ENCODE data around the gene EML3. TPM values are rescaled to one million over a fixed set of nuclear protein-coding genes. Genes with fewer than 3 reads are reported as not detected.

The EML3 gene, protein sequence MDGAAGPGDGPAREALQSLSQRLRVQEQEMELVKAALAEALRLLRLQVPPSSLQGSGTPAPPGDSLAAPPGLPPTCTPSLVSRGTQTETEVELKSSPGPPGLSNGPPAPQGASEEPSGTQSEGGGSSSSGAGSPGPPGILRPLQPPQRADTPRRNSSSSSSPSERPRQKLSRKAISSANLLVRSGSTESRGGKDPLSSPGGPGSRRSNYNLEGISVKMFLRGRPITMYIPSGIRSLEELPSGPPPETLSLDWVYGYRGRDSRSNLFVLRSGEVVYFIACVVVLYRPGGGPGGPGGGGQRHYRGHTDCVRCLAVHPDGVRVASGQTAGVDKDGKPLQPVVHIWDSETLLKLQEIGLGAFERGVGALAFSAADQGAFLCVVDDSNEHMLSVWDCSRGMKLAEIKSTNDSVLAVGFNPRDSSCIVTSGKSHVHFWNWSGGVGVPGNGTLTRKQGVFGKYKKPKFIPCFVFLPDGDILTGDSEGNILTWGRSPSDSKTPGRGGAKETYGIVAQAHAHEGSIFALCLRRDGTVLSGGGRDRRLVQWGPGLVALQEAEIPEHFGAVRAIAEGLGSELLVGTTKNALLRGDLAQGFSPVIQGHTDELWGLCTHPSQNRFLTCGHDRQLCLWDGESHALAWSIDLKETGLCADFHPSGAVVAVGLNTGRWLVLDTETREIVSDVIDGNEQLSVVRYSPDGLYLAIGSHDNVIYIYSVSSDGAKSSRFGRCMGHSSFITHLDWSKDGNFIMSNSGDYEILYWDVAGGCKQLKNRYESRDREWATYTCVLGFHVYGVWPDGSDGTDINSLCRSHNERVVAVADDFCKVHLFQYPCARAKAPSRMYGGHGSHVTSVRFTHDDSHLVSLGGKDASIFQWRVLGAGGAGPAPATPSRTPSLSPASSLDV
- 78.8 and 80.9 TPM in 2 replicates for total RNA-seq
- long read RNA-seq, partial matches to known transcripts, result 0 of 1 reads
- long read RNA-seq, other reads (novel, unspliced or antisense), result 1 of 1 reads

DNA sequence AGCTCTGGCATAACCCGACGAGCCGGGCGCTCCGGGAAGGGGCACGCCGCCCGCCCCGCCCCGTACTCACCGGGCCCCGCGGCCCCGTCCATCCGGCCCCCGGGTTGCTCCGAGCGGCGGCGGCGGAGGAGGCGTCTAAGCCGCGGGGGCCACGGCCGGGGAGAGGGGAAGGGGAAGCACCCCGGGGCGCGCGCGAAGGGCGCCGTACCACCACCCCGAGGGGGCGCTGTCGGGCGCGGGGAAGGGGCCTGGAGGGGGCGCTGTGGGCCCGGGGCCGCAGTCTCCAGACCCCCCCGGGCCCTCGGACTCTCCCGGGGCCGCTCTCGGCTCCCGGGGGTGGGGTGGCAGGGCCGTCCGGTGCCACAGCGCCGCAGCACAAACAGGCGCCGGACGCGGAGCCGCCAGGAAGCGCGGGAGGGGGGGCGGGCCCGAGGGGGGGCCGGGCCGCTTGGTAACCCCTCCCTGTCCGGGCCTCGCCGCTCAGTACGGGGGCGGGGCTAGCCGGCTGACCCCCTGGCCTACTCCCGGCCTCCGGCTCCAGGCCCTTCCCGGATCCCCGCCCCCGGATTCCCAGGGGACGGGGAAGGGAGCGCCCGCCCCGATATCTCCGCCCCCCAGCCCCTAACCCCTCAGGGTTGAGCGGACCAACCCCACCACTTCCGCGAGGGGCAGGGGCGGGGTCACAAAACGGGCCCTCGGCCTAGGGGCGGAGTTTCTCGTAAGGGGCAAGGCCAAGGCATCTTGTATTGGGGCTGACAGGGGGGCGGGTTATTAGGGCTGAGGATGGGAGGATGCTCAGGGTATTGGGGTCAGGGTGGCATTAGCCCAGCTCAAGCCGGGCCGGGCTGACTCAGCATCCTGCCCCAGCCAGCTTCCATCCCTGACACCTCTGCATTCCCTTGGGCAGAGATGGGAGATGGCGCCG lies at the start of gene EML3, which contains the start of gene ROM1:
Gene EML3, minus strand, starts transcription at position 410 of the 925 bp plus-strand sequence. Its CDS starts 318 bp downstream, at position 92.
Gene ROM1, plus strand, starts transcription at position 892 of the 925 bp plus-strand sequence. Its CDS starts 25 bp downstream, at position 917.
- DNase-seq (ENCODE audit: extremely low spot score, unreplicated experiment), result peak; percentile 94
- Mint-ChIP-seq H3K9me3 (ENCODE audit: unreplicated experiment) (no peaks in the 10 kb centered on the region), H3K36me3 (ENCODE audit: unreplicated experiment) (peaks cover 5% of the 10 kb centered on the region), H3K27me3 (ENCODE audit: unreplicated experiment) (no peaks in the 10 kb centered on the region), H3K4me3 (ENCODE audit: unreplicated experiment) (peak within 1 kb of the TSS; percentile 93), H3K27ac (ENCODE audit: unreplicated experiment) (peak within 1 kb of the TSS; percentile 97), H3K4me1 (ENCODE audit: unreplicated experiment) (peaks cover 19% of the 10 kb centered on the region)
- TF ChIP-seq, protein P1, sequence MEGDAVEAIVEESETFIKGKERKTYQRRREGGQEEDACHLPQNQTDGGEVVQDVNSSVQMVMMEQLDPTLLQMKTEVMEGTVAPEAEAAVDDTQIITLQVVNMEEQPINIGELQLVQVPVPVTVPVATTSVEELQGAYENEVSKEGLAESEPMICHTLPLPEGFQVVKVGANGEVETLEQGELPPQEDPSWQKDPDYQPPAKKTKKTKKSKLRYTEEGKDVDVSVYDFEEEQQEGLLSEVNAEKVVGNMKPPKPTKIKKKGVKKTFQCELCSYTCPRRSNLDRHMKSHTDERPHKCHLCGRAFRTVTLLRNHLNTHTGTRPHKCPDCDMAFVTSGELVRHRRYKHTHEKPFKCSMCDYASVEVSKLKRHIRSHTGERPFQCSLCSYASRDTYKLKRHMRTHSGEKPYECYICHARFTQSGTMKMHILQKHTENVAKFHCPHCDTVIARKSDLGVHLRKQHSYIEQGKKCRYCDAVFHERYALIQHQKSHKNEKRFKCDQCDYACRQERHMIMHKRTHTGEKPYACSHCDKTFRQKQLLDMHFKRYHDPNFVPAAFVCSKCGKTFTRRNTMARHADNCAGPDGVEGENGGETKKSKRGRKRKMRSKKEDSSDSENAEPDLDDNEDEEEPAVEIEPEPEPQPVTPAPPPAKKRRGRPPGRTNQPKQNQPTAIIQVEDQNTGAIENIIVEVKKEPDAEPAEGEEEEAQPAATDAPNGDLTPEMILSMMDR (IDR thresholded peaks at IDR 0.05), result no peak

DNA sequence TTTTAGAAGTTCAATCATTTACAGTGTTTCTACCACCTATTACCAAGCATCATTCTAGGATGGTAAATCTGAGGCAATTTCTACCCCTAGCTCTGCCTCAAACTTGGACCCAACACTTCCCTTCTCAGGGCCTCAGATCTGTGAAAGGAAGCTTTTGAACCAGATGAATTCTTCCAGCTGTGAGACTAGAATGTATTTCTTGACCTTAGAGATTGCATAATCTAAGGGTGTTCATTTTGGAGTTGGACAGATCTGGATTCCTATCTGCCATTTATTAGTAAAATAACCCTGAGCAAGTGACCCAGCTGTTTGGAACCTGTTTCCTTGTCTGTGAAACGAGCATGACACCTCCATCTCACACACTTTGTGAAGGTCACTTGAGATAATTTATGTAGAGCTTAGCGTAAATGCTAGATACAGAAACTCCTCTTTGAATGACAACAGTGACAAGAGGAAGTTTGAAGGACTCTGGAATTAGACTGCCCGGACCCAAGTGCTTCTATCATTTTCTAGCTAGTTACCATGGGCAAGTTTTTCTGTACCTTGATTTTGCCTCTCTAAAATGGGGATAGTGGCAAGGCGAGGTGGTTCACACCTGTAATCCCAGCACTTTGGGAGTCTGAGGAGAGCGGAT lies 44.3 kb upstream of the EML3 start:
- H3K9me3 Mint-ChIP-seq (ENCODE audit: unreplicated experiment), result no peaks in the 10 kb centered on the region
- H3K4me3 Mint-ChIP-seq (ENCODE audit: unreplicated experiment), result no peak overlapping the region
- H3K36me3 Mint-ChIP-seq (ENCODE audit: unreplicated experiment), result no peaks in the 10 kb centered on the region
- DNase-seq (ENCODE audit: extremely low spot score, unreplicated experiment), result no peak
- no peak overlapping the region for H3K27ac Mint-ChIP-seq (ENCODE audit: unreplicated experiment)
- peaks cover 14% of the 10 kb centered on the region for H3K4me1 Mint-ChIP-seq (ENCODE audit: unreplicated experiment)
- no peaks in the 10 kb centered on the region for H3K27me3 Mint-ChIP-seq (ENCODE audit: unreplicated experiment)
- TF ChIP-seq, protein P1 (IDR thresholded peaks at IDR 0.05), result no peak

DNA sequence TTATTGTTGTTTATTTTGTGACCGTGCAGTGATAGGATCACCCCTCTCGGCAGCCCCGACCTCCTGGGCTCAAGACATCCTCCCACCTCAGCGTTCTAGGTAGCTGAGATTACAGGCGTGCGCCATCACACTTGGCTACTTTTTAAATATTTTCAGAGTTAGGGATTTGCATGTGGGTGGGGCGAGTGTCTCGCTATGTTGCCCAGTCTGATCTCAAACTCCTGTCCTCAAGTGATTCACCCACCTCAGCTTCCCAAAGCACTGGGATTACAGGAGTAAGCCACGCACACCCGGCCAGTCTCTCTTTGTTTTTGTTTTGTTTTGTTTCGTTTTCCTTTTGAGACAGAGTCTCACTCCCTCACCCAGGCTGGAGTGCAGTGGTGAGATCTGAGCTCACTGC lies 41.7 kb upstream of the EML3 start:
- Mint-ChIP-seq H3K36me3 (ENCODE audit: unreplicated experiment) (peaks cover 2% of the 10 kb centered on the region), H3K4me1 (ENCODE audit: unreplicated experiment) (peaks cover 14% of the 10 kb centered on the region), H3K27me3 (ENCODE audit: unreplicated experiment) (no peaks in the 10 kb centered on the region)

More for the DNA sequence above, 41.7 kb upstream of the EML3 start:
- Mint-ChIP-seq H3K27ac (ENCODE audit: unreplicated experiment) (peak overlapping the region; percentile 98), H3K9me3 (ENCODE audit: unreplicated experiment) (no peaks in the 10 kb centered on the region), H3K4me3 (ENCODE audit: unreplicated experiment) (peak overlapping the region; percentile 40)
- DNase-seq (ENCODE audit: extremely low spot score, unreplicated experiment), result no peak
- TF ChIP-seq, protein P1 (IDR thresholded peaks at IDR 0.05), result no peak
